OCI-LY7 (cell line): ENCODE results near the gene MGAT5B. TPM values are rescaled to one million over a fixed set of nuclear protein-coding genes. Genes with fewer than 3 reads are reported as not detected.

ENCODE experiments used
- BruUV-seq: library from RNA; stranded (reverse); fragments of 400-500 nt; replicated peaks from 2 replicates; lab custom pipeline; 2021; lab: Mats Ljungman, UMichigan
- CTCF ChIA-PET: fragments of 300-600 bp; sonication (Branson Sonifier 250); formaldehyde crosslinking; loops from one replicate; lab custom pipeline; 2022; ENCODE audit warnings: antibody characterized with exemption; ENCODE audit not compliant: unreplicated experiment; lab: Charles Lee
- POLR2A ChIA-PET: fragments of 300-600 bp; sonication (Branson Sonifier 250); formaldehyde crosslinking; loops from one replicate; lab custom pipeline; 2022; ENCODE audit warnings: antibody characterized with exemption; lab: Charles Lee
- DNase-seq: peaks from one replicate; pipeline ENCODE4 v3.0.0-alpha.2; 2015; ENCODE audit warnings: low spot score
- H2AFZ ChIP-seq: fragments of 200-600 bp; sonication (generic), shearing (Covaris generic); 2 replicates; pipeline ENCODE4 v1.6.1; 2014; ENCODE audit warnings: mild to moderate bottlenecking, antibody characterized with exemption, low read length, moderate library complexity
- H3K27ac ChIP-seq: fragments of 200-600 bp; sonication (generic); 2 replicates; pipeline ENCODE4 v1.5.1; 2014; ENCODE audit warnings: mixed run types, low read depth, mild to moderate bottlenecking, moderate library complexity, low read length, inconsistent platforms; ENCODE audit not compliant: poor library complexity, severe bottlenecking
- H3K36me3 ChIP-seq: fragments of 200-600 bp; sonication (generic); 2 replicates; pipeline ENCODE4 v1.6.1; 2014; ENCODE audit warnings: mild to moderate bottlenecking, antibody characterized with exemption, low read length, moderate library complexity, mixed read lengths; ENCODE audit not compliant: insufficient read depth
- H3K4me1 ChIP-seq: fragments of 200-600 bp; sonication (generic); 2 replicates; pipeline ENCODE4 v1.5.1; 2014; ENCODE audit warnings: mild to moderate bottlenecking, low read length; ENCODE audit not compliant: insufficient read depth, poor library complexity, severe bottlenecking
- H3K4me2 ChIP-seq: fragments of 200-600 bp; sonication (generic); 2 replicates; pipeline ENCODE4 v1.6.1; 2014; ENCODE audit warnings: mild to moderate bottlenecking, low read length
- H3K4me3 ChIP-seq: fragments of 200-600 bp; sonication (generic); 2 replicates; pipeline ENCODE4 v1.5.1; 2014; ENCODE audit warnings: mild to moderate bottlenecking, low read depth, low read length; ENCODE audit not compliant: poor library complexity, severe bottlenecking
- H3K79me2 ChIP-seq: fragments of 200-600 bp; sonication (generic); 2 replicates; pipeline ENCODE4 v1.6.1; 2016; ENCODE audit warnings: low read depth, mild to moderate bottlenecking, low read length, moderate library complexity, mixed read lengths; ENCODE audit not compliant: insufficient read depth
- H3K9me2 ChIP-seq: fragments of 200-600 bp; sonication (generic); 2 replicates; pipeline ENCODE4 v1.6.1; 2016; ENCODE audit warnings: mild to moderate bottlenecking, low read length, mixed read lengths; ENCODE audit not compliant: insufficient read depth
- H3K9me3 ChIP-seq: fragments of 200-600 bp; sonication (generic); 2 replicates; pipeline ENCODE4 v1.6.1; 2014; ENCODE audit warnings: mild to moderate bottlenecking, mixed run types, low read length, mixed read lengths
- H4K20me1 ChIP-seq: fragments of 200-600 bp; sonication (generic); 2 replicates; pipeline ENCODE4 v1.6.1; 2014; ENCODE audit warnings: mild to moderate bottlenecking, antibody characterized with exemption, low read length, moderate library complexity, mixed read lengths; ENCODE audit not compliant: insufficient read depth
- CTCF ChIP-seq: fragments of 200-600 bp; sonication (generic); conservative IDR thresholded peaks from 2 replicates; pipeline ENCODE4 v1.5.1; 2014; ENCODE audit warnings: mild to moderate bottlenecking, antibody characterized with exemption, low read length, moderate library complexity, mixed read lengths
- EZH2phosphoT487 ChIP-seq: fragments of 200-600 bp; sonication (generic); IDR thresholded peaks from 2 replicates; pipeline ENCODE4 v1.6.1; 2018; ENCODE audit warnings: low read depth, borderline replicate concordance, mild to moderate bottlenecking, mixed run types, antibody characterized with exemption, low read length, moderate library complexity, mixed read lengths
- intact Hi-C: fragments of 100-400 bp; cut with micrococcal nuclease; formaldehyde crosslinking; loops from one replicate; pipeline ENCODE4 v1.10.0; 2022; ENCODE audit not compliant: unreplicated experiment
- total RNA-seq, 2 experiments: library from RNA; depleted of rRNA in 1 of 2; stranded (reverse); fragments of >200 nt in 1 of 2; shearing (Covaris generic) in 1 of 2; gene quantifications; 2 replicates each; pipeline ENCODE4 v1.2.3, GENCODE V29; 2014 to 2022

Gene MGAT5B
- total RNA-seq, 2 experiments from 2014 or later = 1.4 to 2.5 TPM

DNA sequence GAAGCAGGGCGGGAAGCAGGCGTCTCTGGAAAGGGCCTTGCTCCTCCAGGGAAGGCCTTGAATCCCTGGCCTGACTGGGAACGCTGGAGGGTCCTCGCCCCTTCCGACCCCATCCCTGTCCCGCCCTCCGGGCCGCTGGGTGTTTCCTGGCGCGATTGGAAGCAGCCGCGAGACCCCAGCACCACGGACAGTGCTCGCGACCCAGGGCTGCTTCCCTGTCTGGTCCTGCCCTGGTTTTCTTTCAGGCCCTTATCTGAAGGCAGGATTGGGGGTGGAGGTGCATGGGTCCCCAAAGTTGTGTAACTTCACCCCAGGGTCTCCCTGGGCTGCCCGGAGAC is 2.1 kb downstream of the MGAT5B start:
- BruUV-seq = no TSS peak
- no peak for DNase-seq
- no peak overlapping the region for H2AFZ ChIP-seq
- peaks cover 8% of the 10 kb centered on the region for H3K9me3 ChIP-seq
- no peaks in the 10 kb centered on the region; the same call in 1 of the 2 replicates for H3K36me3 ChIP-seq
- no peaks in the 10 kb centered on the region for H4K20me1 ChIP-seq
- peaks cover 14% of the 10 kb centered on the region for H3K4me1 ChIP-seq
- ChIA-PET CTCF (no interaction called here), POLR2A (no interaction called here)
- no peaks in the 10 kb centered on the region for H3K9me2 ChIP-seq
- H3K27ac ChIP-seq = no peak overlapping the region
- TF ChIP-seq CTCF = no peak
- no peak for TF ChIP-seq EZH2phosphoT487
- no peak overlapping the region for H3K4me3 ChIP-seq
- no peak overlapping the region for H3K4me2 ChIP-seq
- H3K79me2 ChIP-seq = no peaks in the 10 kb centered on the region
- intact Hi-C loops = no loop called here

DNA sequence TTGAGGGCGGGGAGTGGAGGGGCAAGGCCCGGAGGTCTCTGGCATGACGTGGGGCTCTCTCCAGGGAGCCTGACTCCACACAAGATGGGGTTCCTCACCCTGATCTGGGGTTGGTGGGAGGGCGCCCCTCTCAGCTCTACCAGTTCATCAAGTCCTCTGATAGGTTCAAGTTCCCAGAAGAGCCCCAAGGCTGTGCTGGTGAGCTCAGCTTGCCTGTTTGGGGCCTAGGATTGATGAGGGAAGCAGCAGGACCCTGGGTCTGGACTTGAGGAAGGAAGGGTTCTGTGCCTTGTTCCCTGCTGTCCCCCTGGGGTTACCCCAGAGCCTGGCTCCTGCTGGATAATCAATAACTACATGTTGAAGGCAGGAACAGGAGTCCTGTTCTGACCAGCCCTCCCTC is 3.5 kb downstream of the MGAT5B start:
- no peak overlapping the region for H3K27ac ChIP-seq
- DNase-seq = no peak
- H3K4me3 ChIP-seq = no peak overlapping the region
- no peak overlapping the region for H3K4me2 ChIP-seq
- ChIA-PET POLR2A (interaction anchor here (0.7 to 1.8 kb wide), 2 partner anchors 46 to 193 kb away, joined by 3 to 4 read pairs; no protein-coding TSS in a partner anchor), CTCF (interaction anchor here (1.0 kb wide), 1 partner anchor 9 kb away, joined by 3 read pairs; no protein-coding TSS in a partner anchor)
- H3K4me1 ChIP-seq = peaks cover 14% of the 10 kb centered on the region
- no peak overlapping the region for H2AFZ ChIP-seq
- H3K79me2 ChIP-seq = no peaks in the 10 kb centered on the region
- H3K36me3 ChIP-seq = no peaks in the 10 kb centered on the region; the same call in 1 of the 2 replicates
- H3K9me3 ChIP-seq = peaks cover 15% of the 10 kb centered on the region
- no peaks in the 10 kb centered on the region for H3K9me2 ChIP-seq
- intact Hi-C loops = no loop called here
- no TSS peak for BruUV-seq
- TF ChIP-seq EZH2phosphoT487 (no peak), CTCF (no peak)
- H4K20me1 ChIP-seq = no peaks in the 10 kb centered on the region

GRCh38 chr17:76872221-76872873 is 4.1 kb downstream of the MGAT5B start:
- TF ChIP-seq CTCF = no peak
- TF ChIP-seq EZH2phosphoT487 = no peak
- ChIA-PET POLR2A (interaction anchor here (0.7 to 1.8 kb wide), 2 partner anchors 86 to 193 kb away, joined by 3 to 4 read pairs; no protein-coding TSS in a partner anchor), CTCF (interaction anchor here (1.0 kb wide), 1 partner anchor 10 kb away, joined by 3 read pairs; no protein-coding TSS in a partner anchor)
- Histone ChIP-seq H4K20me1 (no peaks in the 10 kb centered on the region), H3K27ac (no peak overlapping the region), H3K4me1 (peaks cover 8% of the 10 kb centered on the region), H2AFZ (no peak overlapping the region), H3K9me3 (peaks cover 15% of the 10 kb centered on the region), H3K9me2 (no peaks in the 10 kb centered on the region), H3K4me2 (no peak overlapping the region), H3K4me3 (no peak overlapping the region), H3K79me2 (no peaks in the 10 kb centered on the region), H3K36me3 (no peaks in the 10 kb centered on the region; the same call in 1 of the 2 replicates)
- no TSS peak for BruUV-seq
- DNase-seq = no peak
- intact Hi-C loops = no loop called here
